Fibroblast of pulmonary artery (primary cell): ENCODE results near the gene ZMYM5.

Experiments
- DNase-seq: peaks from one replicate; pipeline ENCODE4 v3.0.0-alpha.2; 2010; ENCODE audit warnings: low read depth
- H3K4me3 ChIP-seq: replicated peaks from 2 replicates; pipeline ENCODE4 v1.5.1; 2011; ENCODE audit warnings: low read depth, mild to moderate bottlenecking, control low read depth, low read length, moderate library complexity
- TF ChIP-seq, protein P1 (sequence below): IDR thresholded peaks from 2 replicates; pipeline ENCODE4 v1.5.1; 2011; ENCODE audit warnings: mild to moderate bottlenecking, control low read depth, low read length, inconsistent platforms; ENCODE audit errors: missing control alignments

The ZMYM5 gene

DNA sequence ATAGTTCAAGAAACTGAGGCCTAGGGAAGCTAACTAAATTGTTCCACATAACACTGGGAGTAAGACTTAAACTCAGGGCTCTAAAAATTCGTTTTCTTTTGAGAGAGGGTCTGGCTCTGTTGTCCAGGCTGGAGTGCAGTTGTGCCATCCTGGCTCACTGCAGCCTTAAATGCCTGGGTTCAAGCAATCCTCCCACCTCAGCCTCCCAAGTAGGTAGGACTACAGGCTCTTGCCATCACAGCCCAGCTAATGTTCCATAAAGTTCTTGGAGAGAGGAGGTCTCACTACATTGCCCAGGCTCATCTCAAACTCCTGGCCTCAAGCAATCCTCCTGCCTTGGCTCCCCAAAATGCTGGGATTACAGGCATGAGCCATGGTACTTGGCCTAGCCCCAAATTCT is 10.7 kb downstream of the ZMYM5 start:
- no peak overlapping the region for H3K4me3 ChIP-seq
- DNase-seq = no peak
- TF ChIP-seq, protein P1, sequence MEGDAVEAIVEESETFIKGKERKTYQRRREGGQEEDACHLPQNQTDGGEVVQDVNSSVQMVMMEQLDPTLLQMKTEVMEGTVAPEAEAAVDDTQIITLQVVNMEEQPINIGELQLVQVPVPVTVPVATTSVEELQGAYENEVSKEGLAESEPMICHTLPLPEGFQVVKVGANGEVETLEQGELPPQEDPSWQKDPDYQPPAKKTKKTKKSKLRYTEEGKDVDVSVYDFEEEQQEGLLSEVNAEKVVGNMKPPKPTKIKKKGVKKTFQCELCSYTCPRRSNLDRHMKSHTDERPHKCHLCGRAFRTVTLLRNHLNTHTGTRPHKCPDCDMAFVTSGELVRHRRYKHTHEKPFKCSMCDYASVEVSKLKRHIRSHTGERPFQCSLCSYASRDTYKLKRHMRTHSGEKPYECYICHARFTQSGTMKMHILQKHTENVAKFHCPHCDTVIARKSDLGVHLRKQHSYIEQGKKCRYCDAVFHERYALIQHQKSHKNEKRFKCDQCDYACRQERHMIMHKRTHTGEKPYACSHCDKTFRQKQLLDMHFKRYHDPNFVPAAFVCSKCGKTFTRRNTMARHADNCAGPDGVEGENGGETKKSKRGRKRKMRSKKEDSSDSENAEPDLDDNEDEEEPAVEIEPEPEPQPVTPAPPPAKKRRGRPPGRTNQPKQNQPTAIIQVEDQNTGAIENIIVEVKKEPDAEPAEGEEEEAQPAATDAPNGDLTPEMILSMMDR = no peak

GRCh38 chr13:19845758-19846157 is 17.7 kb downstream of the ZMYM5 start:
- peak; percentile 97 for DNase-seq
- TF ChIP-seq, protein P1 = no peak
- H3K4me3 ChIP-seq = no peak overlapping the region

DNA sequence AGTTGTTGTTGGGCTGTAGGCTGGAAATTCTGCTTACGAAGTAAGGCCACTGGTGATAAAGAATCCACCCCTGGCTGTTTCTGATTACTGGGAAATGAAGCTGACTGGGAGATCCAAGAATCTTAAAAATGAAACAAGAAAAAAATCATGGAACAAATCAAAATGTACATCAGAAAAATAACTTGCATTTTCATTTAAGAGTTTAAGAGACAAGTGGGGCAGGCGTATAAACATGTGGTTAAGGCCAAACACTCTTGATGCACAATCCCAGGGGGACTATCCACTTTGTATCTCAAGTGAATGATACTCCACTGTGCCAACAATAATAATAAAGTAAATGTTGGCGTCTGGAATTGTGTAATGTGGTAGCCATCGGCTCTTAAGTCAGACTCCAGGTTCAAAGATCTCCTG is 24.6 kb downstream of the ZMYM5 start:
- TF ChIP-seq, protein P1 = no peak
- no peak overlapping the region for H3K4me3 ChIP-seq
- DNase-seq = peak; percentile 56

DNA sequence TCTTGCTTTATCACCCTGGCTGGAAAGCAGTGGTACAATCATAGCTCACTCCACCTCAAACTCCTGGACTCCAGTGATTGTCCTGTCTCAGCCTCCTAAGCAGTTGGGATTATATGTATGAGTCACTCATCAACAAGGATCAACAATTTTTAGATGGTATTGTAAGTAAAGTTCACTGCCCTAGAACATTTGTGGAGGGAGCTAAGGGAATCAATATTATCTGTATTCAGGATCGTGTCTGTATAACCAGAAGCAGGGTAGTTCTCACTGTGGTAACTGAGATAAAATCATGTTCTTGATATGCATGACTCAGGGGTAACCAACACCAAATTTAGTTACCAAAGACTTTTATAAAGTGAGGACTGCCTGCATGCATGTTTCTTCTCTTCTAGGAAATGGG is 27.0 kb downstream of the ZMYM5 start:
- DNase-seq = peak; percentile 25
- H3K4me3 ChIP-seq = no peak overlapping the region
- TF ChIP-seq, protein P1 = no peak

GRCh38 chr13:19834704-19835103 is 28.7 kb downstream of the ZMYM5 start:
- no peak overlapping the region for H3K4me3 ChIP-seq
- no peak for DNase-seq

GRCh38 chr13:19822673-19823072 is 40.8 kb downstream of the ZMYM5 start:
- no peak overlapping the region for H3K4me3 ChIP-seq
- TF ChIP-seq, protein P1 = no peak
- no peak for DNase-seq

More at GRCh38 chr13:19834704-19835103, 28.7 kb downstream of the ZMYM5 start:
- TF ChIP-seq, protein P1 = no peak

GRCh38 chr13:19818223-19818842 is 45.1 kb downstream of the ZMYM5 start:
- H3K4me3 ChIP-seq = no peak overlapping the region
- TF ChIP-seq, protein P1 = peak; percentile 51
- DNase-seq = peak; percentile 42
